Stimulated activated CD4-positive, alpha-beta T cell treated with anti-CD3 and anti-CD28 coated beads, Interleukin-2, amount 100 ng/mL, for 24 hours (primary cell): Measurements from ENCODE around the gene PTPRM.
A peak's percentile ranks its signal among the peaks of the same experiment; 100 is the strongest.

Experiments used
- DNase-seq, 2 donors: peaks; one replicate each; pipeline ENCODE4 v3.0.0-alpha.2; 2020

Gene PTPRM

DNA sequence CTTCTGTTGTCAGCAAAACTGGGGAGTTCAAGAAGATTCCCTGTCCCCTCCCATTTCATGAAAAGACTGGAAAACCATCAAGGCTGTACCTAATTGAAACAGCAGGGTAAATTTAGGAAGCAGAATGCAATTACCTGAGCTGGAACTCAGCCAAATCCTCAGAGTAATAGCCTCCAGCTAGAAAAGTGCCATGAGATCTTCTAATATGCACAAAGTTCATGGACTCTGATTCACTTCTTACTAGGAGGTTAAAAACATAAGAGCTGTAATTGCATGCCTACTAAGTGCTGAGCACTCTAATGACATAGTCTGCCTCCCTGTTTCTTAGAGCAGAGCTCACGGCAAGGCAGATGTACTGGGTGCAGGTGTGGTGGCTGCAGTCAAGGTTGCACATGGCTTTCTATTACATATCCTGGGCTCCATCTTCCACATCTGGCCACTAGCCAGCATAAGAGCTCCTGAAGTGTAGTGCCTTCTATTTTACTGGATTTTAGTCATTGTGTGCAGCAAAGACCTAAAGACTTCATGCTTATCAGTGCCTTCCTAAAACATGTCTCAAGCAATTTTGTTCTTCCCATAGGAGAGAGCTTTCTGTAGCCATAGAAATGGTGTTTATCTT lies 341.7 kb downstream of the PTPRM start:
- no peak for DNase-seq

DNA sequence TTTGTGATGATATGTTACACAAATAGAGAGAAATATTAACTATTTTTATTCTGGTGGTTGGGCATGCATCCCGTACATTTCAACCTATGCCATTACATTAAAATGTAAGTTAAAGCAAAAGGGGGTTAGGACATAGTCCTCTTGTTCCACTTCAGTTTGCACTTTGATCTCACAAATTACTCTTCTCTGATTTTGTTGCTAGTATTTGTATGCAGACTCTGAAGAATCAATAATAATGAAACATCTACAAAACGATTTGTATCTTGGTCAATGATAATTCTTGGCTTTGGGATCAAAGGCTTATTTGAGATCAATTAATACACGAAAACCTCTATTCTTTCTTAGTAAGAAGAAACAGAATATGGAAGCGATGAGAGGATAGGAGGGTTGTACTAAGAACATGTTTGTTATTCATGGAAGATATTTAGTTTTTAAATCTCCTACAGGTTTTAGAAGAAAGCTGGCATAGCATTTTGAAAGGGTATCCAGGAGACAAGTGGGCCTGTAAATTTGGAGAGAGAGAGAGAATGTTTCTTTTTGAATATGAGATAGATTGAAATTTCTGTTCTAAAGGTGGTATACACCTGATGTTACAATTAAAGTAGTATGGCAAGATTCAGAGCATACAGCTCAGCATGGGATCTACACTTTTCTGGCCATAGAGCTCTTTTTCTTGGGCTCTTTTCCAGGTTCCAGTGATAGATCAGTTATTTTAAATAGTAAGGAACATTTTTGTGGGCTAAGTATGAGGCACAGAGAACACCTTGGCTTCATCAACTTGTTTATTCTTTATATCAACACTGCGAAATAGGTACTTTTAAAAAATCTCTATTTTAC lies 347.9 kb downstream of the PTPRM start:
- no peak for DNase-seq

DNA sequence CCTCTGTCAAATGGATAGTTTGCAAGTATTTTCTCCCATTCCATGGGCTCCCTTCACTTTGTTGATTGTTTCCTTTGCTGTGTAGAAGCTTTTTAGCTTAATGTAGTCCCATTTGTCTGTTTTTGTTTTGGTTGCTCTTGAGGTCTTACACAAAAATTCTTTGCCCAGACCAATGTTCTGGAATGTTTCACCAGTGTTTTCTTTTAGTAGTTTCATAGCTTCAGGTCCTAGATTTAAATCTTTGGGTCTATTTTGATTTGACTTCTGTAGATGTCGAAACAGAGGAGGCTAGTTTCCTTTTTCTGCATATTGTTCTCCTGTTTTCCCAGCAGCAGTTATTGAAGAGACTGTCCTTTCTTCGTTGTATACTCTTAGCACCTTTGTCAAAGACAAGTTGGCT lies 351.6 kb downstream of the PTPRM start:
- no peak for DNase-seq

DNA sequence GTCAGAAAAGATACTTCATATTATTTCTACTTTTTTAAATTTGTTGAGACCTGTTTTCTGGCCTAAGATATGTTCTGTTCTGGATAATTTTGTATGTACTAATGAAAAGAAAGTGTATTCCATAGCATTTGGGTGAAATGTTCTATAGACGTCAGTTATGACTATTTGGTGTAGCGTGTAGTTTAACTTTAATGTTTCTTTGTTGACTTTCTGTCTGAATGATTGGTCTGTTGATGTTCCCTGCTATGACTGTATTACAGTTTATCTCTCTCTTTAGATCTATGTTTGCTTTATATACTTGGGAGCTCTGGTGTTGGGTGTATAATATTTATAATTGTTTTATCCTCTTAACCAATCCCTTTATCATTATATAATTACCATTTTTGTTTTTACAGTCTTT lies 352.4 kb downstream of the PTPRM start:
- DNase-seq, result no peak

DNA sequence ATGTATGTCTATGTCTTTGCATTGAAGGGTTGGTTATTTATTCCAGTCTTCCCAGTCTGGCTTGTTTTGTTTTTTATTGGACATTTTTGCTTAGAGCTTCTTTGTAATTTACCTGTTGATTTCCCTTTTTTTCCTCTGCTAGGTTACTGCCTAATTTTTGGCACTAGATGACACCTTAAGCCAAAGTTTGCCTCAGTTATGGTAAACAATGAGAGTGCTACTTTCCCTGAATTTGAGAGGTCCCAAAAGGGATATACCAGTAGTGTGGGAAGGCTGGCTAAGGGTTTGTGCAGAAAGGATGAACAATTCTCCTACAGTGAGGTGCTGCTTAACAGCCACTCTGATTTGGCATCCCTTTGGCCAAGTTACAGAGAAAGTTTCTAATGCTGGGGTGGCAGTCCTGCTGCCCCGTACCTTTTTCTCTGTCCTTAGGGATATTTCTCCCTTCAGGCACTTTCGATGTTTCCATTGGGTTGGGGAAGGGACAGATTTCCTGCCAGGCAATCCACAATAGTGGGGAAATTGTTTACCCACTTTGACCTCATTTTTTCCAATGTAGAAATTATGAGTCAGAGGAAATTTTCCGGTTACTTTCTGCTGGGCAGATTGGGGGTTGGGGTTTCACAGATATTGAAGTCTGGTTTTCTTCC lies 354.9 kb downstream of the PTPRM start:
- no peak for DNase-seq

DNA sequence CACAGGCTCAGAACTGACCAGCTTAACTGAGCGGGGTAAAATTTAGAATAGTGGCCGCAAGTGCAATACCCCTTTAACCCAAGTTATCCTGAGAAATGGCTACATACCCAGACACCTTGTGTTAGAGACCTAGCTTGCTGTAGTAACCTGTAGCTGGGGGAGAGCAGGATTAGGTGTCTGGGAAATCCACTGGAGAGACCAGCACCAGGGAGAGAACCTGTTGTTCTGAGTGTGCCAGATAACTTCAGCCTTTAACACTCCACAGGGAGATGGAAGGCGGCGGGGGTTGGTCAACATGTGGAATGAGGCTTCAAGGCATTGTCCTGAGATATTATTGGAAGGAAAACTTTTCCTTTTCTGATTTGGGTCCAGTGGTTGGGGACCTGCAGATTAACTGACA lies 356.0 kb downstream of the PTPRM start:
- DNase-seq, result no peak

DNA sequence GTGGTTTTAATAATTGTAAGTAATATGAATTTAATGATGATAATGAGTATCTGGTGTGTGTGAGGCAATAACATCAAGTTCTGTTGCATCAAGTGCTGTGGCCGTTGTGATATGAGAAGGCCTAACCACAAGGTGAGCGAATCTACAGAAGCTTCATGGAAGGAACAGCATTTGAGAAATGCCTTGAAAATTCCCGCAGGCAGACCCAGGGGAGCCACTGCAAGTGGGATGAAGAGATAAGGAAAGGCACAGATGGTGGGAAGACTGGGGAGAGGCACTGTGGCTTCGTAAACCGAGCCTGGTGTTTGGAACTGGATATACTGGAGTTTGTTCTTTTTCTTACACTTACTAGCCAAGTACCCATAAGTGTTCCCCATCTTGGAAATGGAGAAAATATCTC lies 357.5 kb downstream of the PTPRM start:
- DNase-seq, result no peak

DNA sequence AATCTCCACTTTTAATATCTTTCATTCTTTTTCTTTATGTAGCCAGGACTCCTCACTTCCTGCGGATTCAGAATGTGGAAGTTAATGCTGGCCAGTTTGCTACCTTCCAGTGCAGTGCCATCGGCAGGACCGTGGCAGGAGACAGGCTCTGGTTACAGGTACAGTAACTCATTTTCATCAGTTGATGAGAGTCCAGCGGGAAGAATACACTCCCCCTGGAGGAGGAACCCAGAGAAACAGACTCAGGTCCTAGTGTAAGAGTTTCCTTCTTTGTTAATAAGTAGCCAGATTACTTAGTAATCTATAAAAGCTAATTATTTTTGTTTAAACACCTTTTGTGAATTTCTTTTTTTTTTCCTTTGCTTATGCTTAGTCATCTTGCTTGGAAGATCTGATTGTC lies 359.4 kb downstream of the PTPRM start:
- DNase-seq, result no peak

DNA sequence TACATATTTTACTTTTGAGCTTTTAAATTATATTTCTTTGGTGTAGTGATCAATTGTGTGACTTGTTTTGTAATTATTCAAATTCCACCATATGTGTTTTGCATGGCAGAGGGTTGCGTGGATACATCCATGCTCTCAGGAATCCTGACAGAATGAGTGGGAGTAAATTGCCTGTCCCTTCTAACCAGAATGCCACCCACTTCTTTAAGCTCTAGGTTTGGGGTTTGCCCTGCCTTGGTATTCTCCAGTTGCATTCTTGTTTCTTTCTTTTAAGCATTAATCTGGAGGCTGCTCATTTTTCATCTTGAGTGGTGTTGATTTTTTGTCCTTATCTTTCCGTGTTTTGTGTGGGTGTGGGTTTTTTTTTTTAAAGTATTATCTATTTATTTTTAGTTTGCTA lies 360.0 kb downstream of the PTPRM start:
- DNase-seq, result no peak

DNA sequence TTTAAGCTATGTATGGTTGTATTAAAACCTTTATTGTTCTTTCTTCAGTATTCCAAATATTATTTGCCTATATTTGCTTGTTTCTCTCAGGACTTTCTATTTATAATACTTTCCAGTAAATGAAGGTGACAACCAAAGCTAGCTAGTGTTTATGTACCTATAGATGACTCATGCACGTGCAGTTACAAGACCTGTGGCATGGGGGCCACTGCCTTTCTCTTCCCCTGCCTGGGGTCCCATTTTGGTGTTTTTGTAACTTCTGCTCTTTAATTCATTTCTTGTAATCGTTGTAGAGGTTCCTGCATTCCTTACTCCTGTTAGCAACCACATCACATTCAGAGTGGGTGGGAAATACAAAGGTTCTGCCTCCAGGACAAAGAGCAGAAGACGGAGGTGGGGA lies 364.6 kb downstream of the PTPRM start:
- no peak for DNase-seq

DNA sequence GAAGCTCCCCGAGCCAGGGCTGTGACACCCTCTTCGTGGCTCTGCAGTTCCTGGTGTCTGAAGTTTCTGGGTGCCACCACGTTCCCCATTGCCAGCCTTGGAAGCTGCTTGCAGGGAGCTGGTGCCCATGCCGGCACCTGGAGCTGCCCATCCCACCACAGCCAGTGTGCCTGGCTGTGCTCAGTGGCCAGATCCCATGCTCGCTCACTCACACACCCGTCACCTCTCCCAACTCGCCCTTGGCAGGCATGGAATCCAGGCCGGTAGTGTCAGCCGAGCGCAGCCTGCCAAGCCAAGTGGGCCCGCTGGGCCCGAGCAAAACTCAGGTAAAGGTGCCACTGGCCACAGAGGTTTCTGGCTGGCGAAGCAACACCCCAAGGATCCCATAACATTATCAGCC lies 370.2 kb downstream of the PTPRM start:
- no peak for DNase-seq

DNA sequence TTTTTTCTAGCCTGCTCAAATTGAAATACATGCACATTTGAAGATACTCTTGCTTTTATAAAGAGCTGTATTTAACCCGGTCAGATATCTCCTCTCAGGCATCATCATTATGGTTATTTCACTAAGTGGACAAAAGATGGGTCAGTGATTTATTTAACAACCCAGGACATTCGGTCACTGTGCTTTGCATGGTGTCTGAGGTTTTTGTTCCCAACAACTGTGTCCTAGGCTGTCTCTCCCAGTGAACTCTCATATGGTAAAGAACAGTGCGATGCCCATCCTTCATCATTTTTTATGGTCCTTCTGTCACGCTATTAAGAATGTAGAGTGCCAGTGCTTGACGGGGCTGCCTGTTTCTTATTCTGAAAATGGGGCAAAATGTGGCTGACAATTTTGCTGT lies 372.4 kb downstream of the PTPRM start:
- DNase-seq, result no peak

DNA sequence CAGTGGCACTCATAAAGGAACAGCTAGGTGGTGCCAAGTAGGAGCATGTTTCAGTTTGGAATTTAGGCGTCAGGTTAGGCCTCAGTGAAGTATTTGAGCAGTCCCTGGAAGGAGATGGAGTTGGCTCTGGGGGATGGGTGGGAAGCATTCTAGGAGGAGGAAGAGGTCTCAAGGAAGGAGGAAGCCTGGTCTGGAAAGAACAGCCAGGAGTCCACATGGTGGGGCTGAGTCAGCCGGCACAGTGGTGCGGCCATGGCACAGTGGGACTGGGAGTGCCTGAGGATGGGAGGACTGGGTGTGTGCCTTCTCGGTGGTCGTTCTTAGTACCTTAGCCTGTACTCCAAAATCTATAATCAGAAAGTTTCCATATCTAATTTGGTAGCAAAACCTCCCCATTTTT lies 373.3 kb downstream of the PTPRM start:
- DNase-seq, result no peak

DNA sequence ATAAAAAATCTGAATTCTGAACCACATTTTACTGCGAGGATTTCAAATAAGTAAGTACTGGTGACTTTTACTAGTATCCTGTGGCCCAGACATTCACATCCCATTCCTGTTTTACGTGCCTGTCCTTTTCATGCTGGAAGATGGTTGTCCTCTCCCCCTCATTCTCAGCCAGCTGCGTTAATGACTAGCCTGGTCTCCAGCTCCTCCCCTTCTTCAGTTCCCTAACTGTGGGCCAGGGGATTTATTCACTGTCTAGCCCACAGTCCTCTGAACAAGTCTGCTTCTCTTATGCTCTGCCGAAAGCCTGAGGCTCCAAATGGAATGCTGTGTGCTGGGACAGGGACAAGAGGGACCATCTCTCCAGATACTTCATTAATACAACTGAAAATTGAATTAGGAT lies 373.9 kb downstream of the PTPRM start:
- no peak for DNase-seq

DNA sequence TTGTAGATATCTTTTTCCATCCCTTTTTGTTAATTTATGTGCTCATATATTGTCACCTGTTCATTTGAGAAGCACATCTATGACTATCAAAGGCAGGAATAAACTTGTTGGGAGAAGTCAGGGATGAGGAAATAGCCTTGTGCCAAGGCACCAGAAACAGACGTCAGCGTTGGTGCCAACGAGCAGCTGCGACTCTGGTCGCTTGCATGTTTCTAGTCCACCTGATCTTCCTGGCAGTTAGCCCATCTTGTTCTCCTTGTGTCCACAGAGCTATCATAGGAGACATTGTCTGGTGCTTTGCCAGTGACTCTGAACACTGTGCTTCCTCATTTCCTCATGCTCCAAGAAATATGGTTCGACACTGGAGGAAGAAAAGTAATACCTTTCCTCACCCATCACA lies 374.4 kb downstream of the PTPRM start:
- DNase-seq, result no peak

DNA sequence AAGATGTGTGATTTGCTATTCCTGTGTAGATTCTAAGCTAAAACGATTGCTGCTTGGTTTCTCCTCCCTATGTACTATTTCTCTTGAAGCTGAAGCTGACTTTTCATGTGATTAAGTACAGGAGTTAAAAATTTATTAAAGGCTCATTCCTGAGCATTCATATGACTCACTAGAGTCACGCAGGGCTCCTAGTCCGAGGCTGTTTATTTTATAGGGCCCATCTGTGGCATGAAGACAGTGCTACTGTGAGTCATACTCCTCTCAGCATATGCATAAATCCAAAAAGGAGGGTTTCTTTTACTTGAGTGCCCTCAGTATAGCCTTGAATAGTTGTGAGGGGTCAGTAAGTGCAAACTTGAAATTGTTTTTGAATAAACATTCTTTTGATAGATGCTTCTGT lies 378.8 kb downstream of the PTPRM start:
- no peak for DNase-seq

DNA sequence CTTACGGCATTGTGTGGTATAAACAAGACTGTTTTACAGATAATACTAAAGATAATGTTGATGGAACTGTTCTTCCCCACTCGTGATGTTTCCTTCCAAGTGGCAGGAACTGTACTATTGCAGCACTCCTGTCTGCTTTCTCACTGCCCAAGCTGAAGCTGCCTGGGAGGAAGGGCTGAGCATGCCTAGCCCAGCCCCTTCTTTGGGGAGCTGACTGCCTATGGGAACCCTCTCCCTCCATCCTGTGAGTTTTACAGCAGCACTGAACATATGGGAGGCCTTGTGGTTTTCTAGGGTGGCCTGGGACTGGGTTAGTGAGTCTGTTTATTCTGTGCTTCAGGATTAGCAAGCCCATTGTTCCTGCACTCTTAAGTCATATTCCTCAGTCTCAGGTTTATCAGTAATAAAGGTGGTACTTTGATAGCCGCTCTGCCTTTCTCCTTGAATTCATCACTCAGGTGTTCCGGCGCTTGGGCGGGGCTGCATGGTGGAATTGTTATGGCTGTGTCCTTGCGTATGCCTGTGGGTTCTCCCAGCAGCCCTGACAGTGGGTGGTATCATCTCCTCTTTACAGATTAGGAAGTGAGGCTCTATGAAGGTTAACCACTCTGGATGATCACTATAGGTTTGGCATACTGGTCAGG lies 379.7 kb downstream of the PTPRM start:
- DNase-seq, result peak in 1 of 2 donors; percentile 22

DNA sequence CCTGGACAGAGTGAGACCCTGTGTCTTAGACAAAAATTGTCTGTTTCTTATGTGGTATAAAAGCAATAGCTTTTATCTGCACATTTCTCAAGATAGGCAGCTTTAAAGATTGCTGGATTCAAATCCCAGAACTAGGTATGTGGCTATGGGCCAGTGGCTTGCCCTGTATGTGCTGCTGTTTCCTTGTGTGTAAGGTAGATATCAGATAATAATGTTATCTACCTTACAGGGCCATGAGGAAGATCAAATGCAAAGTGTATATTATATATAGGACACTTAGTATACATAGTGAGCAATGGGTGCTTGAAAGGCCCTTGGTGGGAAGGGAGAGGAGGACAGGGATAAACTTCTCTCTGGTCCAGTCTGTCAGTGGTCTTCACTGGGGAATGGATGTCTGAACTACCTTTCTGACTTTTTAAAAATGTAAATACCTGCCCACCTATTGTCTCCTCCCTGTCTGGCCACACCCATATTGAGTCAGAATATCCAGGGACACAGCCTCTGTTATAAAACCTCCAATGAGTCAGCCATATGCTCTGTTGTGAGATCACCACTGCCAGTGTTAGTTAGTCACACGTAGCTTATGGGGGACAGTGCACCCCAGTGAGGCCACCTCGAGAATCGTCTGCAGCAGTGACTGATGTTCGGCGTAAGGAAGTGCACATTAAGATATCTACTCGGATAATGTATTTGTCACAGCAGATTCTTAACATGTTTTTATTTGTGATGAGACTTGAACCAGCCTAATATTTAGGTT lies 383.4 kb downstream of the PTPRM start:
- DNase-seq, result no peak

DNA sequence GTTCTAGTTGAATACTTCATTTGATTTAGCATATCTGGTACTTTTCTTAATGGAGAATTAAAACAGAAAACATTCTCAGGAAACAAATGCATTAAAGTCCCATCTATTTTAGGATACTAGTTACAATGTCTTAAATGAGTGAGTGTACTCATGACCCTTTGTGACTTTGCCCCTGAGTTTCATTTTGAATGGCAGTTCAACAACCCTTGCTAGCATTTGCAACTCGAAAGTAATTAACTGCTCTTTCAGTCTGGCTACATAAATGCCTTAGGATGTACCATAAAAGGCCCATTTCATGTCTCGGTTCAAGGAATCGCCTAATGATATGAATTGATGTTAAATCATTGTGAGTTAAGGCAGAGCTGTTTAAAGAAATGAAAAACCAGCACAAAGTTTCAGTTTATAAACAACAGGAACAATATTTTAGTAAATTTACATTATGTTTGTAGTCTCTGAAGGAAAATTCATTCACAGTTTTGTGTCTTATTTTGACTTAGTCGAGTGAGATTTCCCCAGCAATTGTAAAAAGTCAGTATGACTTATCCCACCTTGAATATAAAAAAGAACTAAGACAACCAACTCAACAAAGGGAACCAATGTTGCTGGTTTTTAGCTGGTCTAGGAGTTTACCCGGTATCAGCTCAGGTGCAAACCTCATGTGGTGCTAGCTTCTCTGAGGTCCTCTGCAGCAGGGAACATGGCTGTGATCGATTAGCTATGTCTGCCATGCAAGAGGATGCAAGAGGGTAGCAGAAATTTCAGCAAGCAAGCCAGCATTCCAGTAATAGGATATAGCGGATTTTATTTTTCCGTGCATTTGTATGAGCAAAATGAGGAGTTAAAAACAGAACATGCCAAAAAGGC lies 386.2 kb downstream of the PTPRM start:
- DNase-seq, result no peak

DNA sequence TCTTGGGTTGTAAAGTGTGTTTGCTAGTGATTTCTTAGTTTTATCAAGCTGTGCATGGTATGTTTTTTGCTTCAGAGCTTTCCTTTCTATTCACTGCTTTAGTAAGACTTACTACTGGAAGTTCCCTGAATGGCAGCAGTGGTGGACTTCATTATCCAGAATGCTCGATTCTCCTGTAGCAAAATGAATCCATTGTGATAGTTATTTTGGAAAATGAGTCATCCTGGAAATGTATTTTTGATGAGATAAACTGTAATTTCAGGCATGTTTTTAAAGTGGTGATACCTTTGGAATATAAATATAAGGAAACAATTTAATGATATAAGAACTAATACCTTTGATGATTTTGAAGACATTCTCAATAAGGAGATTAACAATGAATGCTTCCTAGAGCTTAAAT lies 387.1 kb downstream of the PTPRM start:
- DNase-seq, result no peak

DNA sequence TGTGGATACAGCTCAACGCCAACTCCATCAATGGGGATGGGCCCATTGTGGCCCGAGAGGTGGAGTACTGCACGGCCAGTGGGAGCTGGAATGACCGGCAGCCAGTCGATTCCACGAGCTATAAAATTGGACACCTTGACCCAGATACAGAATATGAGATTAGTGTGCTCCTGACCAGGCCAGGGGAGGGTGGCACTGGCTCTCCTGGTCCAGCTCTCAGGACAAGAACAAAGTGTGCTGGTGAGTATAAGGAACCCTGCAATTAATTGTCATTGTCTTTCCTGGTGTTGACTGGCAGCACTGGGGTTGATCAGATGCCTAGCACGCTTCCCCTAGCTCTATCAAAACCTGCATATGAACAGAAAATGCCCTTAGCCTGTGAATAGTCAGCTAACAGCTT lies 388.1 kb downstream of the PTPRM start:
- no peak for DNase-seq

DNA sequence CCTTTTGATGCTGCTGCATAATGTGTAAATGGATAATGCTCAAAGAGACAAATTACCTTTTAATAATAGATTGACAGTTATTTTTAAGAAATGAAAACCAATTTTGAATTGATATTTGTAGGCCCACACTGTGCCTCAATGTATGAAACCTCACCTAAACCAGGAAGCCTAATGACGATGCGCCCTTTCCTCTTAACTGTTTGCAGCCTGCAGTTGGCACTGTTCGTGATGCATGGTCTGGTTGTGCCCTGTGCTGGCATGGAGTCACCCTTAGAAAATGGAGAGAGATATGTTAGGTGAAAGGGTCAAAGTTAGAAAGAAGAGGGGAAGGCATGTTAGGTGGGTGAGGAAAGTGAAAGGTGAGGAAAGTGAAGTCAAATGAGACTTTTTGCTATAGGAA lies 390.2 kb downstream of the PTPRM start:
- no peak for DNase-seq
